ENCODE results near the gene RASAL2. TPM values are rescaled to one million over a fixed set of nuclear protein-coding genes. Genes with fewer than 3 reads are reported as not detected.

The RASAL2 gene
- total and polyA plus RNA-seq, 2 experiments from 2014 or later, result 16.0 to 42.2 TPM

DNA sequence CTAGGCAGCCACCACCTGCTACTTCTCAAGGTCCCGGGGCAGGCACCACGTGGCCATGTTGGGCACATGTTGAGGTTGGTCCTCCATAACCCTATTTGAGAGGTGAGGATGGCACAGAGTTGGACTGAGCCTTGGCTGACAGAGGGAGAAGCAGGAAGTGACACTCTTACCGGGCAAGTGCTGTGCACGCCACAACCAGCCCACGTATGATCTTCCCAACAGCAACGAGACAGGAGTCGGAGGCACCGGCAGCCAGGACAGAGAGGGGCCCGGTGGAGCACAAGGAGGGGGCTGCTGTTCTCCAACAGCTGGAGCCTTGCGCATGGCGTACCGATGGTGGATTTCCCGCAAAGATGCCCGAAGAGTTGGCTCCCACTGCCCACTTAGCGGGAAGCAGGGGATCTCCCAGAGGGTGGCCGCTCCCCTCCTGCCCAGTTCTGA lies 399.4 kb downstream of the RASAL2 start (continued):
- TF ChIP-seq, protein P1, sequence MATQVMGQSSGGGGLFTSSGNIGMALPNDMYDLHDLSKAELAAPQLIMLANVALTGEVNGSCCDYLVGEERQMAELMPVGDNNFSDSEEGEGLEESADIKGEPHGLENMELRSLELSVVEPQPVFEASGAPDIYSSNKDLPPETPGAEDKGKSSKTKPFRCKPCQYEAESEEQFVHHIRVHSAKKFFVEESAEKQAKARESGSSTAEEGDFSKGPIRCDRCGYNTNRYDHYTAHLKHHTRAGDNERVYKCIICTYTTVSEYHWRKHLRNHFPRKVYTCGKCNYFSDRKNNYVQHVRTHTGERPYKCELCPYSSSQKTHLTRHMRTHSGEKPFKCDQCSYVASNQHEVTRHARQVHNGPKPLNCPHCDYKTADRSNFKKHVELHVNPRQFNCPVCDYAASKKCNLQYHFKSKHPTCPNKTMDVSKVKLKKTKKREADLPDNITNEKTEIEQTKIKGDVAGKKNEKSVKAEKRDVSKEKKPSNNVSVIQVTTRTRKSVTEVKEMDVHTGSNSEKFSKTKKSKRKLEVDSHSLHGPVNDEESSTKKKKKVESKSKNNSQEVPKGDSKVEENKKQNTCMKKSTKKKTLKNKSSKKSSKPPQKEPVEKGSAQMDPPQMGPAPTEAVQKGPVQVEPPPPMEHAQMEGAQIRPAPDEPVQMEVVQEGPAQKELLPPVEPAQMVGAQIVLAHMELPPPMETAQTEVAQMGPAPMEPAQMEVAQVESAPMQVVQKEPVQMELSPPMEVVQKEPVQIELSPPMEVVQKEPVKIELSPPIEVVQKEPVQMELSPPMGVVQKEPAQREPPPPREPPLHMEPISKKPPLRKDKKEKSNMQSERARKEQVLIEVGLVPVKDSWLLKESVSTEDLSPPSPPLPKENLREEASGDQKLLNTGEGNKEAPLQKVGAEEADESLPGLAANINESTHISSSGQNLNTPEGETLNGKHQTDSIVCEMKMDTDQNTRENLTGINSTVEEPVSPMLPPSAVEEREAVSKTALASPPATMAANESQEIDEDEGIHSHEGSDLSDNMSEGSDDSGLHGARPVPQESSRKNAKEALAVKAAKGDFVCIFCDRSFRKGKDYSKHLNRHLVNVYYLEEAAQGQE (IDR thresholded peaks at IDR 0.05; ENCODE audit: unreplicated experiment), result no peak
- TF ChIP-seq POLR2AphosphoS5 (IDR thresholded peaks at IDR 0.05; ENCODE audit: low read depth), result no peak
- no peak for TF ChIP-seq CREB1 (CRISPR knock-in tag; IDR thresholded peaks at IDR 0.05; ENCODE audit: low read depth)
- TF ChIP-seq STAT1 (IDR thresholded peaks at IDR 0.05; ENCODE audit: unreplicated experiment), result no peak
- TF ChIP-seq, protein P2, sequence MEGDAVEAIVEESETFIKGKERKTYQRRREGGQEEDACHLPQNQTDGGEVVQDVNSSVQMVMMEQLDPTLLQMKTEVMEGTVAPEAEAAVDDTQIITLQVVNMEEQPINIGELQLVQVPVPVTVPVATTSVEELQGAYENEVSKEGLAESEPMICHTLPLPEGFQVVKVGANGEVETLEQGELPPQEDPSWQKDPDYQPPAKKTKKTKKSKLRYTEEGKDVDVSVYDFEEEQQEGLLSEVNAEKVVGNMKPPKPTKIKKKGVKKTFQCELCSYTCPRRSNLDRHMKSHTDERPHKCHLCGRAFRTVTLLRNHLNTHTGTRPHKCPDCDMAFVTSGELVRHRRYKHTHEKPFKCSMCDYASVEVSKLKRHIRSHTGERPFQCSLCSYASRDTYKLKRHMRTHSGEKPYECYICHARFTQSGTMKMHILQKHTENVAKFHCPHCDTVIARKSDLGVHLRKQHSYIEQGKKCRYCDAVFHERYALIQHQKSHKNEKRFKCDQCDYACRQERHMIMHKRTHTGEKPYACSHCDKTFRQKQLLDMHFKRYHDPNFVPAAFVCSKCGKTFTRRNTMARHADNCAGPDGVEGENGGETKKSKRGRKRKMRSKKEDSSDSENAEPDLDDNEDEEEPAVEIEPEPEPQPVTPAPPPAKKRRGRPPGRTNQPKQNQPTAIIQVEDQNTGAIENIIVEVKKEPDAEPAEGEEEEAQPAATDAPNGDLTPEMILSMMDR (conservative IDR thresholded peaks at IDR 0.05; ENCODE audit: low read depth in 2 of 2), result no peak
- no peak for TF ChIP-seq ZNF331 (CRISPR knock-in tag; IDR thresholded peaks at IDR 0.05; ENCODE audit: low read depth)

DNA sequence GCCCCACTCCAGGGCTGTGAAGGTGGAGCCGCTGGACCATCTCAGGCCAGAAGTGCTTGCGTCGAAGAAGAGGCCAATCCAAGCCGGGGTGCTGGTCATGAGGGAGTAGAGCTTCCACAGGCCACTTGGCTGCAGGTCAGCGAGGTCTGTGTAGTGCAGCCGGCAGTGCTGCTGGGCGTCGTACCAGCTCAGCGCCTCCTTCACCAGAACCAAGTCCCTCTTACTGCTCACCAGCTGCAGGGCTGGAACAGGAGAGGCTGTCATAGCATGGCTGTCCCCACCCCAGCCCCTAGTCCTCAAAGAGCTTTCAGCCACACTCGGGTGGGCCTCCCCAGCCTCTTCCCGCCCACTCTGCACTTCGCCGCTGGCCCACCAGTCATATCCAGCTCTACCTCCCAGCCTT lies 400.7 kb downstream of the RASAL2 start:
- no peaks in the 10 kb centered on the region; the same call in 1 of the 3 replicates for H3K9me3 Mint-ChIP-seq
- no peak for DNase-seq (ENCODE audit: low spot score)
- Histone ChIP-seq H4K20me1 (replicated peaks; ENCODE audit: insufficient read depth) (no peaks in the 10 kb centered on the region), H3K4me2 (no peak overlapping the region), H3F3A (replicated peaks; ENCODE audit: low read depth) (no peaks in the 10 kb centered on the region), H2AFZ (no peak overlapping the region; the same call in 1 of the 2 replicates), H3K27ac (ENCODE audit: low read depth) (no peak overlapping the region), H3K9me2 (ENCODE audit: insufficient read depth) (no peaks in the 10 kb centered on the region; the same call in 1 of the 2 replicates), H3K4me1 (ENCODE audit: insufficient read depth) (no peaks in the 10 kb centered on the region; the same call in 1 of the 2 replicates), H3K4me3 (no peak overlapping the region), H3K36me3 (ENCODE audit: insufficient read depth) (no peaks in the 10 kb centered on the region), H3K27me3 (ENCODE audit: insufficient read depth) (no peaks in the 10 kb centered on the region), H3K79me2 (replicated peaks; ENCODE audit: insufficient read depth) (no peaks in the 10 kb centered on the region)
- no peaks in the 10 kb centered on the region for H3K36me3 Mint-ChIP-seq (ENCODE audit: low read depth)
- no peak overlapping the region for H3K4me3 Mint-ChIP-seq
- no peak for ATAC-seq
- peaks cover 6% of the 10 kb centered on the region; the same call in 1 of the 3 replicates for H3K4me1 Mint-ChIP-seq
- peaks cover 2% of the 10 kb centered on the region for H3K27me3 Mint-ChIP-seq (ENCODE audit: insufficient read depth, low read depth, poor library complexity)
- no peak overlapping the region for H3K27ac Mint-ChIP-seq
- no peak for TF ChIP-seq ZNF331 (CRISPR knock-in tag; IDR thresholded peaks at IDR 0.05; ENCODE audit: low read depth)
- no peak for TF ChIP-seq JUNB (IDR thresholded peaks at IDR 0.05; ENCODE audit: unreplicated experiment)
- TF ChIP-seq, protein P3, sequence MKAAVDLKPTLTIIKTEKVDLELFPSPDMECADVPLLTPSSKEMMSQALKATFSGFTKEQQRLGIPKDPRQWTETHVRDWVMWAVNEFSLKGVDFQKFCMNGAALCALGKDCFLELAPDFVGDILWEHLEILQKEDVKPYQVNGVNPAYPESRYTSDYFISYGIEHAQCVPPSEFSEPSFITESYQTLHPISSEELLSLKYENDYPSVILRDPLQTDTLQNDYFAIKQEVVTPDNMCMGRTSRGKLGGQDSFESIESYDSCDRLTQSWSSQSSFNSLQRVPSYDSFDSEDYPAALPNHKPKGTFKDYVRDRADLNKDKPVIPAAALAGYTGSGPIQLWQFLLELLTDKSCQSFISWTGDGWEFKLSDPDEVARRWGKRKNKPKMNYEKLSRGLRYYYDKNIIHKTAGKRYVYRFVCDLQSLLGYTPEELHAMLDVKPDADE (IDR thresholded peaks at IDR 0.05), result no peak
- TF ChIP-seq, protein P4, sequence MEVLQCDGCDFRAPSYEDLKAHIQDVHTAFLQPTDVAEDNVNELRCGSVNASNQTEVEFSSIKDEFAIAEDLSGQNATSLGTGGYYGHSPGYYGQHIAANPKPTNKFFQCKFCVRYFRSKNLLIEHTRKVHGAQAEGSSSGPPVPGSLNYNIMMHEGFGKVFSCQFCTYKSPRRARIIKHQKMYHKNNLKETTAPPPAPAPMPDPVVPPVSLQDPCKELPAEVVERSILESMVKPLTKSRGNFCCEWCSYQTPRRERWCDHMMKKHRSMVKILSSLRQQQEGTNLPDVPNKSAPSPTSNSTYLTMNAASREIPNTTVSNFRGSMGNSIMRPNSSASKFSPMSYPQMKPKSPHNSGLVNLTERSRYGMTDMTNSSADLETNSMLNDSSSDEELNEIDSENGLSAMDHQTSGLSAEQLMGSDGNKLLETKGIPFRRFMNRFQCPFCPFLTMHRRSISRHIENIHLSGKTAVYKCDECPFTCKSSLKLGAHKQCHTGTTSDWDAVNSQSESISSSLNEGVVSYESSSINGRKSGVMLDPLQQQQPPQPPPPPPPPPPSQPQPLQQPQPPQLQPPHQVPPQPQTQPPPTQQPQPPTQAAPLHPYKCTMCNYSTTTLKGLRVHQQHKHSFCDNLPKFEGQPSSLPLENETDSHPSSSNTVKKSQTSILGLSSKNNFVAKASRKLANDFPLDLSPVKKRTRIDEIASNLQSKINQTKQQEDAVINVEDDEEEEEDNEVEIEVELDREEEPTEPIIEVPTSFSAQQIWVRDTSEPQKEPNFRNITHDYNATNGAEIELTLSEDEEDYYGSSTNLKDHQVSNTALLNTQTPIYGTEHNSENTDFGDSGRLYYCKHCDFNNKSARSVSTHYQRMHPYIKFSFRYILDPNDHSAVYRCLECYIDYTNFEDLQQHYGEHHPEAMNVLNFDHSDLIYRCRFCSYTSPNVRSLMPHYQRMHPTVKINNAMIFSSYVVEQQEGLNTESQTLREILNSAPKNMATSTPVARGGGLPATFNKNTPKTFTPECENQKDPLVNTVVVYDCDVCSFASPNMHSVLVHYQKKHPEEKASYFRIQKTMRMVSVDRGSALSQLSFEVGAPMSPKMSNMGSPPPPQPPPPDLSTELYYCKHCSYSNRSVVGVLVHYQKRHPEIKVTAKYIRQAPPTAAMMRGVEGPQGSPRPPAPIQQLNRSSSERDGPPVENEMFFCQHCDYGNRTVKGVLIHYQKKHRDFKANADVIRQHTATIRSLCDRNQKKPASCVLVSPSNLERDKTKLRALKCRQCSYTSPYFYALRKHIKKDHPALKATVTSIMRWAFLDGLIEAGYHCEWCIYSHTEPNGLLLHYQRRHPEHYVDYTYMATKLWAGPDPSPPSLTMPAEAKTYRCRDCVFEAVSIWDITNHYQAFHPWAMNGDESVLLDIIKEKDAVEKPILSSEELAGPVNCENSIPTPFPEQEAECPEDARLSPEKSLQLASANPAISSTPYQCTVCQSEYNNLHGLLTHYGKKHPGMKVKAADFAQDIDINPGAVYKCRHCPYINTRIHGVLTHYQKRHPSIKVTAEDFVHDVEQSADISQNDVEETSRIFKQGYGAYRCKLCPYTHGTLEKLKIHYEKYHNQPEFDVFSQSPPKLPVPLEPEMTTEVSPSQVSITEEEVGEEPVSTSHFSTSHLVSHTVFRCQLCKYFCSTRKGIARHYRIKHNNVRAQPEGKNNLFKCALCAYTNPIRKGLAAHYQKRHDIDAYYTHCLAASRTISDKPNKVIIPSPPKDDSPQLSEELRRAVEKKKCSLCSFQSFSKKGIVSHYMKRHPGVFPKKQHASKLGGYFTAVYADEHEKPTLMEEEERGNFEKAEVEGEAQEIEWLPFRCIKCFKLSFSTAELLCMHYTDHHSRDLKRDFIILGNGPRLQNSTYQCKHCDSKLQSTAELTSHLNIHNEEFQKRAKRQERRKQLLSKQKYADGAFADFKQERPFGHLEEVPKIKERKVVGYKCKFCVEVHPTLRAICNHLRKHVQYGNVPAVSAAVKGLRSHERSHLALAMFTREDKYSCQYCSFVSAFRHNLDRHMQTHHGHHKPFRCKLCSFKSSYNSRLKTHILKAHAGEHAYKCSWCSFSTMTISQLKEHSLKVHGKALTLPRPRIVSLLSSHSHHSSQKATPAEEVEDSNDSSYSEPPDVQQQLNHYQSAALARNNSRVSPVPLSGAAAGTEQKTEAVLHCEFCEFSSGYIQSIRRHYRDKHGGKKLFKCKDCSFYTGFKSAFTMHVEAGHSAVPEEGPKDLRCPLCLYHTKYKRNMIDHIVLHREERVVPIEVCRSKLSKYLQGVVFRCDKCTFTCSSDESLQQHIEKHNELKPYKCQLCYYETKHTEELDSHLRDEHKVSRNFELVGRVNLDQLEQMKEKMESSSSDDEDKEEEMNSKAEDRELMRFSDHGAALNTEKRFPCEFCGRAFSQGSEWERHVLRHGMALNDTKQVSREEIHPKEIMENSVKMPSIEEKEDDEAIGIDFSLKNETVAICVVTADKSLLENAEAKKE (CRISPR knock-in tag; IDR thresholded peaks at IDR 0.05), result no peak
- TF ChIP-seq CREB1 (CRISPR knock-in tag; IDR thresholded peaks at IDR 0.05; ENCODE audit: low read depth), result no peak
- no peak for TF ChIP-seq EZH2 (IDR thresholded peaks at IDR 0.05; ENCODE audit: low read depth, unreplicated experiment)

Data from GM23338 (cell line).